HG03457 (cell line): Measurements from ENCODE around the gene EHF.
A peak's percentile ranks its signal among the peaks of the same experiment; 100 is the strongest.
"Not testable (repeated sequence)": the region's sequence is repeated elsewhere in the genome, so short reads cannot be mapped to it uniquely, and the experiment has no call there.

Source experiments
- ATAC-seq: cut with Tn5 transposase; IDR thresholded peaks from one replicate; pipeline ENCODE4 v1.9.1; 2021; ENCODE audit warnings: moderate number of reproducible peaks; ENCODE audit not compliant: unreplicated experiment

EHF gene

GRCh38 chr11:34620820-34621792, at the start of gene EHF:
Gene EHF, plus strand, starts transcription at chr11:34621093. Its CDS starts 21,538 bp downstream, at chr11:34642631.
- ATAC-seq = no peak

- no peak for ATAC-seq
Observed at GRCh38 chr11:34573537-34573936, 47.4 kb upstream of the EHF start.

DNA sequence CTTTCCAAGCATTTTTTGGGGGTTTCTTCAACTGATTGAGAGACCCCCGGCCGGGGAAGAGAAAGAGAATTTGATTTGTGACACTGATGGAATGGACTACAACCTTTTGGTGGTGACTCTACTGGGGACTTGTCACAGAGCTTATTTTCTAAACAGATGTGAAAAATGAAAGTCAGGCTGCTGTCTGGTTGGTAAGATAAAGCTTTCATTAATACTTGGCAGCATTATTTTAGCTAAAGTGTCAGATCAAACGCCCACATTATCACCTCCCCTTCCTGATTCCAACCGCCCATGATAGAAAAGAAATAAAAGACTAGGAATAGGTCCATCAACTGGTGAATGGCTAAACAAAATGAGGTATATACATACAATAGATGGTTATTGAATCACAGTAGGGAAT, 45.6 kb upstream of the EHF start:
- no peak for ATAC-seq

DNA sequence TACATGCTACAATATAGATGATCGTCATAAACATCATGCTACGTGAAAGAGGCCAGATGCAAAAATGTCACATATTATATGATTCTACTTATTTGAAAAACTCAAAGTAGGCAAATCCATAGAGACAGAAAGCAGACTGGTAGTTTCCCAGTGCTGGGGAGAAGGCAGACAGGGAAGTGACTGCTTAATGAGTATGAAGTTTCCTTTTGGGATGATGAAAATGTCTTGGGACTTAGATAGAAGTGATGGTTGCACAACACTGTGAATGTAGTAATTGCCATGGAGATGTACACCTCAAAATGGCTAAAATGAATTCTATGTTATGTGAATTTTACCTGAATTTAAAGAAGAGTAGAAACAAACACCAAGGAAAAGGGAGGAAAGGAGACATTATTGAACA, 45.2 kb upstream of the EHF start:
- ATAC-seq = no peak

DNA sequence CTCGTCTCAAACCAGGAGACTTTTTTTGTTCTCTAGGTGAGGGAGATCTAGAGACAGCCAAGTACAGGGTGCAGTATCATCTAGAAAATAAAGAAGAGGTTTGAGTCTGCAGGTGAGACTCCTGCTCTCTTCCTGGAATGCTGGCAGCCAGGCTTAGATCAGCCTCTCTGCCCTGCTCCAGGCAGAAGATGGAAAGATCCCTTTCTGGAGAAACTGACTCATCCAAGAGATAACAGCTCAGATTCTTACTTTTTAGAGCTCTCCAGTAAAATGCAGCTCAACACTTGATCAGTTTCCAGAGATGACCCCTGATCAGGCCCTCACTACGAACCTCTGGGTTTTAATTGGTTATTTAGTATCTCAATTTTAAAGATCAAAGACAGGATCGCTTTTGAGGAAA, 44.6 kb upstream of the EHF start:
- no peak for ATAC-seq

- ATAC-seq = no peak
Observed at GRCh38 chr11:34583818-34584217, 37.1 kb upstream of the EHF start.

- no peak for ATAC-seq
Observed at GRCh38 chr11:34585304-34585734, 35.6 kb upstream of the EHF start.

GRCh38 chr11:34585735-34586487, 35.0 kb upstream of the EHF start:
- ATAC-seq = peak; percentile 49

DNA sequence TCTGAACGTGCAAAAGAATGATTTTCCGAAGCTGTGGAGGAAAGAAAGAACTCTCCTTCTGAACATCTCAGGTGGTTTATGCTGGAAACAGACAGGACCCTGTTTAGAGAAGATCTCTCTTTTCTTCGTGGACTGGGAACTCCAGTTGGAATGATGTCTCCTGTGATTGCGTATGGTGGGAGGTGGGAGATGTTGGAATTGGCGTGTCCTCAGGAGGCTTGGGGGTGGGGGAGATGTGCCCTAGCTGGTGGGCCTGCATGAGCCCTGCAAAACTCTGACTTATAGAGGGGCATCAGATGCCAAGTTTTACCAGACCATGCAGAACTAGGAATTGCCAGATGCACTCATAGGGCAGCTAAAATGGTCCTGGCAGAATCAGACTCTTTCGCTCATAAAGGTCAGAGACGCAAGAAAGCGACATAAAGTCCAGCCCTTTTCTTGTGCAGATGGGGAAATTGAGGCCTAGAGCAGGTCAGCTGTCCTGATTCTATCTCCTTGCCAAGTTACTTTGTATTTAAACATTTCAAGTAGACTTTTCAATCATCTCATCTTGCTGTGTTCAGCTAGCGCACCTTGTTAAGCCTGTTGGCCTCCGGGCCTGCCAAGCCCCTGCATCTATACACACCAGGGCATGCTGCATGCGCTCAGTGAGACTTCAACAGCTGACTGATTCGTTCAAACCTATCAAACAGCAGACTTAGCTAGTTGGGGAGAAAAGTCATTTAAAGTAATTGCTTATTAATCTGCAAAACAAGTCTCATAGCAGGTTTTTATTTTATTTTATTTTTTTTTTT, 34.2 kb upstream of the EHF start:
- ATAC-seq = no peak

- no peak for ATAC-seq
Observed at GRCh38 chr11:34587282-34587677, 33.6 kb upstream of the EHF start.

- ATAC-seq = no peak
Observed at GRCh38 chr11:34588023-34588422, 32.9 kb upstream of the EHF start.

- no peak for ATAC-seq
Observed at GRCh38 chr11:34588701-34589100, 32.2 kb upstream of the EHF start.

GRCh38 chr11:34589177-34589576, 31.7 kb upstream of the EHF start:
- not testable (repeated sequence) for ATAC-seq

DNA sequence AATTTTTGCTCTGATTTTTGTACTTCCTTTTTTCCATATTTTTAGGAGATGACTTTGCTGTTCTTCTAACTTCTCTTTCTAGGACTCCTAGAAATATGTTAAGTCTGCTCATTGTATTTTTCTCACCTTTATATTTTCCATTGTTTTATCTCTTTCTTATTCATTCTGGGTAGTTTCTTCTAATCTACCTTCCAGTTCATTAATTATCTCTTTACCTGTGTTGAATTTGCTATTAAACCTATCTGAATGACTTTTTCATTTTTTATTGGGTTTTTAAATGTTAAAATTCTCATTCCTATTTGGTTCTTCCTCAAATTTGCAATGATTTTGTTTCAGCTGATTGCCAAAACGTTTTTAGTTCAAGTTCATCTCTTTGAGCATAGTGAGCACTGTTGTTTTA, 27.8 kb upstream of the EHF start:
- ATAC-seq = no peak

DNA sequence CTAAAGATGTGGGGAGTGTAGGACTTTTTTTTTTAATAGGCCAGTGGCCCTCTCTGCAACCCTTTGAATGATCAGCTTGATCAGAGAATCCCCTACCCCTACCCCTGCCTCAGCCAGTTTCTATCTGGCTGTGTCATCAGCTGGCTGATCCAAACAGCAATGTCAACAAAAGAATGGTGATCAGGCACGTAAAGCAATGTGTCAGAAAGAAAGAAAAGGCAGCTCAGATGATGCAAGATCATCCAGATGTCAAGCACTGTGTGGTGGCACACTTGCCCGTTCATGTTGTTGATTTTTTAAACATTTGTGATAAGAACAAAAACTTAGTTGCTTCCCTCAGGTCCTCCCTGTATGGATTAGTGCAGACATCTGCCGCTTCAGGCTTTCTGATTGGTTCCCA, 26.3 kb upstream of the EHF start:
- no peak for ATAC-seq

DNA sequence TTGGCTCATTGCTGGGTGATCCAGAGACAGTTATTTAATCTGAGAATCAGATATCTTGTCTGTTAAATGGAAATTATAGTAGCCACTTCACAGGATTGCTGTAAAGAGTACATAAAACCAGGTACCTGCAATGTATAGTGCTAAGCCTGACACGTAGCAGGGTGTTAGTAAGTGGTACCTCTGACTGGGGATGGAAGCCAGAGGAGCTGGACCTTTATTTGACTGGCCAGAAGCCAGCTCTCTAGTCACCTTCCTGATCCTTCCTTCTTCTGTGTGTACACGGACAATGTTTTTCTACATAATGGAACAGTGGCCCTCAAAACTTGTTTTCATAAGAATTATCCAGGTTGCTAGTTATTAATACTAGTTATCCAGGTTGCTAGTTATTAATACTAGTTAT, 25.5 kb upstream of the EHF start:
- no peak for ATAC-seq

DNA sequence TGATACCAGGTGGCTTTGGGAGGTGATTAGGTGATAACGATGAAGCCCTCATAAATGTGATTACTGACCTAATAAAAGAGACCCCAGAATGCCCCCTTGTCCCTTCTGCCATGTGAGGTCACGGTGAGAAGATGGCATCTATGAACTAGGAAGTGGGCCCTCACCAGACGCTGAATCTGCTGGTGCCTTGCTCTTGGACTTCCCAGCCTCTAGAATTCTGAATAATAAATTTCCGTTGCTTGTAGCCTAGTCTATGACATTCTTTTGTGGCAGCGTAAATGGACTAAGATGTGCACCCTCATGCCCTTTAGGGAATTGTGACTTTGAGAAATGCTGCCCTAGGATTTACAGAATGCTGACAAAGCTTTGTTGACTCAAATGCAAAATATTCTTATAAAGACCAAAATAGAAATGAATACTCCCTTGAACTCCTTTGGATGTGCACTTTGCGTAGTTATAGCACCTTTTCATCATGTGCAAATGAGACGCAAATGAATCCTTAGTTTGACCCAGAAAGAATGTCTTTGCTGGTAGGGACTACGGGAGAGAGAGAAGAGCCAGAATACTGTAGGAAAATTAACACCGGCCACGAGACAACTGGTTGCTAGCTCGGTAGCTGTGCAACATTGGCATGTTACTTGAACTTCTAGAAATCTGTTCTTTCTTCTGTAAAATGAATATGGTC, 24.8 kb upstream of the EHF start:
- no peak for ATAC-seq

DNA sequence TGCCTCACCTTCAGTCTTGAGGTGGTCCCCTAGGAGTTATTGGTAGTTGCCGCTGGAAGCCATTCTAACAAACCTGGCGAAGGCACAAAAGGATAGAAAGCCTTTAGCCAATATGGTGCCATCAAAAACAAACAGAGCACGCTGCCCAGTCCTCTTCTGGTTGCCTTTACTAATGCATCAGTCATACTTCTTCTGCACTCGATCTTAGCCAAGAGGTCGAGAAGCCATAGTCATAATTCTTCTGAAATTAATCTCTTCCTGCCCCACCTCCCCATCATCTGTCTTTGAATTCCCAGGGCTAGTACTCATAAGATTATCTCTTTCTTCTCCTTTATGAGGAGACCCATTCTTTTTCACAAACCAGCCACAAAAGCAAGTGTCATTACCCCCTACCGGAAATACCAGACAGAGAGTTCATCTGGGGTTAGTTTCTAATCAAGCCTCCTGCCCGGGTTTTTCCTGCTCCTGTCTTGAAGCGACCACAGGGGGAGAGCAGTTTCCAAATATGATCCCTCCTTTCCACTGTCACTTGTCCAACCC, 21.4 kb upstream of the EHF start:
- no peak for ATAC-seq

DNA sequence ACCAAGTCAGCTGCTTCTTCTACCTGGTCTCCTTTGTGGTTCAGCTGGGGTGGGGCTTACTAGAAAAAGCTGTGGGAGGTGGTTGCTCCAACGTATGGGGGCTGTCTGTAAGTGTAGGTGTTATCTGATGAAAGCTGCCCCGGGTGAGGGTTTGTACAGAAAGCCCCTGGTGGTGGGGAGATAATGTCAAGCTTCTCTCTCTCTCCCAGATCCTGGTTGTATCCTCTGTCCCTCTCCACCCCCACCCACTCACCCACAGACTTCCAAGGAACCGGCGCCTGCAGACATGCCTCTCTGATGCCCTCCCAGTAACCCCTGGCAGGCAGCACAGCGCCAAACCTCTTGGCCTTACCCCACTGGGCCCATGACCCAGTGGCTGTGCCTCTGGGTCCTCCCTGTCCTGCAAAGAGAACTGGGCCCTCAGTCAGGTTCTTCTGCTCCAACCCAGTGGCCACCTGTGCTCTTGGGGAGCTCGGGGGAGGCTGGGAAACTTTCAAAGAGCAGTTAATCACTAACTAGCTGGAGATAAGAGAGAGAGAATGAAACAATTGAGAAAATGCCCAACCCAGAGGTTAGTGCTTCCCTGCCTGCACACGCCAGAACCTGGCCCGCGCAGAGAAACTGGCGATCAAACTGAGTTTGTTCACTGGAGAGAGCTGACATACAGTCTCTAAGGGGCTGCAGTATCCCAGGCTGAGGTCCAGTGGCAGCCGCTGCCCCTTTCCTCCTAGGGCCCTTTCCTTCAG, 20.4 kb upstream of the EHF start:
- no peak for ATAC-seq

DNA sequence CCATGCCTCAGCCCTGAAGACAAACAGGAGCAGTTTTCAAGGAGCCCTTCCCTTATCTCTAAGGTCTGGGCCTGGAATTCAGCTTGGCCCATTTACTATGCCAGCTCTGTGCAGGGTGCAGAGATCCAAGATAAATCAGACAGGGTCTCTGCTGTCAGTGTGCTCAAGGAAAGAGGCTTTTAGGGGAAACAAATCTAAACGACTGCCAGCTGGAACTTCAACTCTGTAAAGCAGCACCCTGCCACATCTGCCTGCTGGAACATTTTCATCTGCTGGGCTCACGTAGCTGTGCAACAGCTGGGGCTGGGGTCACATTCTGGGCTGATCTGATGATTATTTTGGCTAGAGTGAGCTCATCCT, 19.8 kb upstream of the EHF start:
- no peak for ATAC-seq
